Caco-2 (cell line): ENCODE measurements around the gene ZSCAN30. TPM values are rescaled to one million over a fixed set of nuclear protein-coding genes. Genes with fewer than 3 reads are reported as not detected.

ENCODE experiments used
- Bru-seq: library from RNA; stranded (reverse); fragments of 400-500 nt; gene quantifications from one replicate; lab custom pipeline; 2021; lab: Mats Ljungman, UMichigan
- BruChase-seq, 2 experiments: library from RNA; stranded (reverse); fragments of 400-500 nt; gene quantifications; one replicate each; lab custom pipeline; 2021; lab: Mats Ljungman, UMichigan
- BruUV-seq: library from RNA; stranded (reverse); fragments of 400-500 nt; replicated peaks from 2 replicates; lab custom pipeline; 2021; lab: Mats Ljungman, UMichigan
- CTCF ChIA-PET: fragments of 300-600 bp; sonication (Branson Sonifier 250); formaldehyde crosslinking; loops from one replicate; lab custom pipeline; 2022; ENCODE audit warnings: antibody characterized with exemption; lab: Charles Lee
- POLR2A ChIA-PET: fragments of 300-600 bp; sonication (Branson Sonifier 250); formaldehyde crosslinking; loops from one replicate; lab custom pipeline; 2022; ENCODE audit warnings: antibody characterized with exemption; lab: Charles Lee
- DNase-seq, 2 experiments: peaks; one replicate each; pipeline versions ENCODE4 v3.0.0 to v3.0.0-alpha.2; 2020 to 2022
- H3K27me3 ChIP-seq: replicated peaks from 2 replicates; pipeline ENCODE4 v1.6.0; 2011; ENCODE audit warnings: low read length; ENCODE audit not compliant: control insufficient read depth, insufficient read depth
- H3K36me3 ChIP-seq: 2 replicates; pipeline ENCODE4 v1.5.1; 2011; ENCODE audit warnings: low read length; ENCODE audit not compliant: control insufficient read depth, insufficient read depth
- H3K4me1 ChIP-seq: fragments of 250-450 bp; sonication (Bioruptor Pico); 2 replicates; pipeline ENCODE4 v1.5.1; 2020; ENCODE audit warnings: mild to moderate bottlenecking
- H3K4me3 ChIP-seq: 2 replicates; pipeline ENCODE4 v1.5.1; 2011; ENCODE audit warnings: low read depth, mild to moderate bottlenecking, control low read depth, low read length
- H3K9me3 ChIP-seq: fragments of 250-450 bp; sonication (Bioruptor Pico); 2 replicates; pipeline ENCODE4 v1.5.1; 2020; ENCODE audit warnings: mild to moderate bottlenecking, moderate library complexity
- H3K27ac Mint-ChIP-seq: one replicate; pipeline ENCODE4 v1.8.0; 2022; ENCODE audit warnings: mixed read lengths; ENCODE audit not compliant: unreplicated experiment
- H3K27me3 Mint-ChIP-seq: one replicate; pipeline ENCODE4 v1.8.0; 2022; ENCODE audit warnings: mixed read lengths; ENCODE audit not compliant: insufficient read depth, unreplicated experiment
- H3K36me3 Mint-ChIP-seq: one replicate; pipeline ENCODE4 v1.8.0; 2022; ENCODE audit warnings: mild to moderate bottlenecking, mixed read lengths; ENCODE audit not compliant: insufficient read depth, unreplicated experiment
- H3K4me1 Mint-ChIP-seq: one replicate; pipeline ENCODE4 v1.8.0; 2022; ENCODE audit warnings: low read depth, mixed read lengths; ENCODE audit not compliant: unreplicated experiment
- H3K4me3 Mint-ChIP-seq: one replicate; pipeline ENCODE4 v1.8.0; 2022; ENCODE audit warnings: mild to moderate bottlenecking, moderate library complexity, mixed read lengths; ENCODE audit not compliant: unreplicated experiment
- H3K9me3 Mint-ChIP-seq: one replicate; pipeline ENCODE4 v1.8.0; 2022; ENCODE audit warnings: mixed read lengths; ENCODE audit not compliant: unreplicated experiment
- intact Hi-C: fragments of 100-400 bp; cut with micrococcal nuclease; formaldehyde crosslinking; loops from one replicate; pipeline ENCODE4 v1.10.0; 2022; ENCODE audit not compliant: unreplicated experiment
- long read RNA-seq: library from polyadenylated mRNA; stranded (forward); transcript quantifications from one replicate; pipeline ENCODE4 v2.0.0, GENCODE V29; 2022
- total RNA-seq: library from RNA; stranded (reverse); gene quantifications from 2 replicates; pipeline ENCODE4 v1.2.3, GENCODE V29; 2022
- TF ChIP-seq, protein P1 (sequence below), 2 experiments: fragments of 200-600 bp in 1 of 2; IDR thresholded peaks; 1 replicate in 1 of 2; 2 replicates in 1 of 2; pipeline versions ENCODE4 v1.5.1 to v1.8.0; 2011 to 2022; ENCODE audit warnings: antibody characterized with exemption in 1 of 2, control low read depth in 1 of 2, inconsistent platforms in 1 of 2, low read depth in 1 of 2, low read length in 1 of 2, mild to moderate bottlenecking in 1 of 2, moderate library complexity in 1 of 2; ENCODE audit not compliant: insufficient read depth in 1 of 2, severe bottlenecking in 1 of 2, unreplicated experiment in 1 of 2

Gene ZSCAN30
- total RNA-seq (11.9 and 14.1 TPM in 2 replicates), Bru-seq, nascent RNA (percentile 60 among the genes with signal in this experiment), BruChase-seq, experiment 1, labeled RNA remaining after a 2-hour chase (percentile 68 among the genes with signal in this experiment), BruChase-seq, experiment 2, labeled RNA remaining after a 6-hour chase (percentile 68 among the genes with signal in this experiment)
- long read RNA-seq, partial matches to known transcripts = 1 of 8 reads
- long read RNA-seq, other reads (novel, unspliced or antisense) = 7 of 8 reads

DNA sequence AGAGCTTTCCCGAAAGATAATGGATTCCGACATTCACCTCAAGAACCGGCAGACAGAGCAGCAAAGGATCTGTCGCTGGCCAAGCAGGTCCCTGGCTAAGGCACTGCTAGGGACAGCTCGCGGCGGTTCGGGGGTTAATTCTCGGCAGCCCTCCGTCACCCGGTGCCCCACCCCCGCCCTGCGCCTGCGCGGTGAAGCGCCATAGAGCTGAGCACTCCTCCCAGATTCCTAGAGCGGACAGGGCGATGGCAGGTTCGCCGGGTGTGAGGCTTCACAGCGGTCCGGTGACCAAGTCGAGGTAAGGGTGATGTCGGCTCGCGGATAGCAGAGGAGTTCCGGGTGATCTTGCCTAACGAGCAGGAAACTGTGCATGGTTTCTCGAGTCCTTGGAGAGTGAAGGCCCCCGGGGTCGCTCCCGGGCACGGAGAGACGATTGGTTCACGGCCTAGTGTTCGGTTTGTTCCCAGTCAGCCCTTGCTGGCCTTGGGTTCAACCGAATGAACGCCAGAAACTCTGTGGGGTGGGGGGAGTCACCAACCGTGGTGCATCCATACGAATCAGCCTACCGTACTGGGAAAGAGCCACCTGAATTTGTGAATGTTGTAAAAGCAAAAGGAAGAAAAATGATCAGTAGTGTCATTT lies at the start of gene ZSCAN30:
Gene ZSCAN30, minus strand, starts transcription at position 136 of the 642 bp plus-strand sequence. CDS start 25,877 bp downstream, outside the sequence.
- peak; percentile 91 to 92 for DNase-seq
- ChIA-PET POLR2A (interaction anchor here (0.6 to 2.0 kb wide), 3 partner anchors 12 to 49 kb away, joined by 3 to 23 read pairs (median 4); partner anchors contain the start of gene ZNF397), CTCF (interaction anchor here (1.8 kb wide), 1 partner anchor 23 kb away, joined by 7 read pairs; no protein-coding TSS in a partner anchor)

DNA sequence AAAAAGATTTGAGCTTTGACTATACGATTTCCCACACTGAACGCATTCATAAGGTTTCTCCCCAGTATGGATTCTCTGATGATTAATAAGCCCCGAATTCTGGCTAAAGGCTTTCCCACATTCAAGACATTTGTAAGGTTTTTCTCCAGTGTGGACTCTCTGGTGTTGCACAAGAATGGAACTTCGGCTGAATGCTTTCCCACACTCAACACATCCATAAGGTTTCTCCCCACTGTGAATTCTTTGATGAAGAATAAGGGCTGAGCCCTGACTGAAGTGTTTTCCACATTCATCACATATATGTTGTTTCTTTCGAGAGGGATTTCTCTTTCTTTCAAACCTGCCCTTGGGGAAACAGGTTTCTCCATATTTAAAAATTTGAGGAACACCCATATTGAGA lies 47.3 kb upstream of the ZSCAN30 start:
- Mint-ChIP-seq H3K4me1 (peaks cover 7% of the 10 kb centered on the region), H3K36me3 (peaks cover 56% of the 10 kb centered on the region), H3K27me3 (no peaks in the 10 kb centered on the region), H3K27ac (no peak overlapping the region), H3K9me3 (no peaks in the 10 kb centered on the region), H3K4me3 (no peak overlapping the region)
- H3K27me3 ChIP-seq = no peaks in the 10 kb centered on the region
- ChIA-PET POLR2A (no interaction called here), CTCF (no interaction called here)
- H3K36me3 ChIP-seq = no peaks in the 10 kb centered on the region
- H3K9me3 ChIP-seq = no peaks in the 10 kb centered on the region
- H3K4me3 ChIP-seq = no peak overlapping the region
- TF ChIP-seq, protein P1, sequence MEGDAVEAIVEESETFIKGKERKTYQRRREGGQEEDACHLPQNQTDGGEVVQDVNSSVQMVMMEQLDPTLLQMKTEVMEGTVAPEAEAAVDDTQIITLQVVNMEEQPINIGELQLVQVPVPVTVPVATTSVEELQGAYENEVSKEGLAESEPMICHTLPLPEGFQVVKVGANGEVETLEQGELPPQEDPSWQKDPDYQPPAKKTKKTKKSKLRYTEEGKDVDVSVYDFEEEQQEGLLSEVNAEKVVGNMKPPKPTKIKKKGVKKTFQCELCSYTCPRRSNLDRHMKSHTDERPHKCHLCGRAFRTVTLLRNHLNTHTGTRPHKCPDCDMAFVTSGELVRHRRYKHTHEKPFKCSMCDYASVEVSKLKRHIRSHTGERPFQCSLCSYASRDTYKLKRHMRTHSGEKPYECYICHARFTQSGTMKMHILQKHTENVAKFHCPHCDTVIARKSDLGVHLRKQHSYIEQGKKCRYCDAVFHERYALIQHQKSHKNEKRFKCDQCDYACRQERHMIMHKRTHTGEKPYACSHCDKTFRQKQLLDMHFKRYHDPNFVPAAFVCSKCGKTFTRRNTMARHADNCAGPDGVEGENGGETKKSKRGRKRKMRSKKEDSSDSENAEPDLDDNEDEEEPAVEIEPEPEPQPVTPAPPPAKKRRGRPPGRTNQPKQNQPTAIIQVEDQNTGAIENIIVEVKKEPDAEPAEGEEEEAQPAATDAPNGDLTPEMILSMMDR (IDR thresholded peaks at IDR 0.05; ENCODE audit: insufficient read depth in 1 of 2, low read depth in 1 of 2, low read length in 1 of 2, severe bottlenecking in 1 of 2, unreplicated experiment in 1 of 2) = no peak
- H3K4me1 ChIP-seq = no peaks in the 10 kb centered on the region
- no peak for DNase-seq
- intact Hi-C loops = no loop called here
- no TSS peak for BruUV-seq

More for the DNA sequence above, at the start of gene ZSCAN30:
- H3K4me3 ChIP-seq = peak within 1 kb of the TSS; percentile 47
- no peaks in the 10 kb centered on the region for H3K36me3 ChIP-seq
- intact Hi-C loops = loop anchor here (1.0 to 2.0 kb wide), 3 partner anchors 21 to 54 kb away; partner anchors contain the start of genes ZNF24 and ZNF397
- no peaks in the 10 kb centered on the region for H3K27me3 Mint-ChIP-seq
- TF ChIP-seq, protein P1 (IDR thresholded peaks at IDR 0.05; ENCODE audit: insufficient read depth in 1 of 2, low read depth in 1 of 2, low read length in 1 of 2, severe bottlenecking in 1 of 2, unreplicated experiment in 1 of 2) = no peak
- BruUV-seq = no TSS peak
- H3K4me1 Mint-ChIP-seq = peaks cover 6% of the 10 kb centered on the region
- H3K9me3 Mint-ChIP-seq = no peaks in the 10 kb centered on the region
- no peaks in the 10 kb centered on the region for H3K9me3 ChIP-seq
- no peaks in the 10 kb centered on the region for H3K27me3 ChIP-seq
- peaks cover 6% of the 10 kb centered on the region for H3K36me3 Mint-ChIP-seq
- peak within 1 kb of the TSS; percentile 97 for H3K27ac Mint-ChIP-seq
- peak within 1 kb of the TSS; percentile 95 for H3K4me3 Mint-ChIP-seq
- H3K4me1 ChIP-seq = no peaks in the 10 kb centered on the region

DNA sequence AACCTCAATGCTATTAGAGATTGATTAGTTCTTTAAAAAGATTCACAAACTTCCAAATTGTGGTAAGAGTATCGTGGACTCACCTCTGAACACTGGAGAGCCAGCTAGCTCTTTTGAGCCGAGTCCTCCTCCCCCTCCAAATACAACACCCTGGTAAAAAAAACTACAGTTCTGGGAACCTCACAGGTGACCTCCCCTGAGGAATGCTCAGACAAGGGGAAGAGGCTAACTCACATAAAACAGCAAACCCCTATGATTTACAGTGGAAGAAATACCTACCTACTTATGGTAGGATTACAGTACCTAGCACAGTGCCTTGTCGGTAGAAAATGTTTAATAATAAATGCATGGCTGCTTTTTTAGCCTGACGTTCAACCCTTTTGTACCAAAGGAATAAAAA lies 45.8 kb upstream of the ZSCAN30 start:
- no peaks in the 10 kb centered on the region for H3K27me3 Mint-ChIP-seq
- intact Hi-C loops = no loop called here
- H3K4me3 Mint-ChIP-seq = no peak overlapping the region
- Histone ChIP-seq H3K4me3 (no peak overlapping the region), H3K9me3 (no peaks in the 10 kb centered on the region), H3K36me3 (no peaks in the 10 kb centered on the region), H3K4me1 (no peaks in the 10 kb centered on the region), H3K27me3 (no peaks in the 10 kb centered on the region)
- TF ChIP-seq, protein P1 (IDR thresholded peaks at IDR 0.05; ENCODE audit: insufficient read depth in 1 of 2, low read depth in 1 of 2, low read length in 1 of 2, severe bottlenecking in 1 of 2, unreplicated experiment in 1 of 2) = no peak
- POLR2A ChIA-PET = no interaction called here
- peaks cover 7% of the 10 kb centered on the region for H3K4me1 Mint-ChIP-seq
- no peak overlapping the region for H3K27ac Mint-ChIP-seq
- no peaks in the 10 kb centered on the region for H3K9me3 Mint-ChIP-seq
- H3K36me3 Mint-ChIP-seq = peaks cover 56% of the 10 kb centered on the region
- CTCF ChIA-PET = no interaction called here
- DNase-seq = no peak
- no TSS peak for BruUV-seq
